K562 (cell line): ENCODE data around the gene BRCC3.

Experiments
- EZH2 ChIP-seq: IDR thresholded peaks from 2 replicates; pipeline ENCODE4 v1.6.1; 2012; ENCODE audit warnings: low read depth, mild to moderate bottlenecking, inconsistent platforms, low read length, borderline replicate concordance
- PTRF ChIP-seq: fragments of 450-650 bp; IDR thresholded peaks from 2 replicates; pipeline ENCODE4 v1.6.1; 2016; ENCODE audit warnings: mild to moderate bottlenecking, missing genetic modification characterization, missing compliant biosample characterization

- TF ChIP-seq PTRF (tag) (no peak), EZH2 (no peak)
Measured at GRCh38 chrX:155046129-155046810, 25.0 kb upstream of the BRCC3 start.
